HK-2 (cell line): Measurements from ENCODE around the gene SYCE3.
A peak's percentile ranks its signal among the peaks of the same experiment; 100 is the strongest.

ENCODE experiments used
- DNase-seq: peaks from one replicate; pipeline ENCODE4 v3.0.0-alpha.2; 2018; ENCODE audit not compliant: unreplicated experiment

SYCE3 gene

DNA sequence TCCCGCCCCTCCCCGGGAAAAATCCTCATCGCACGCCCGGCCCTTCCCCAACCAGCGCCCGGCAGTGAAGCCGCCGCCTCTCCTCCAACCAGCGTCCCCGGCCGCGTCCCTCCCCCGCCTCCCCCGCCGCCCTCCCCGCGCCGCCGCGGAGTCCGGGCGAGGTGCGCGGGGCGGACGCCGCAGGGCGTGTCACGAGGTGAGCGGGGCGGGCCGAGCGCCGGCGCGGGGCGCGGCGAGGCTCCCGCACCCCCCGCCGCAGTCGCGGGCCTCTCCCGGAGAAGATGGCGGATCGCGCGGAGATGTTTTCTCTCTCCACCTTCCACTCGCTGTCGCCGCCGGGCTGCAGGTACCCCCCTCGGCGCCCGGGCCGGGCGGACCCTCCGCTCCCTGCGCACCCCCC, 37.8 kb upstream of the SYCE3 start, which contains the start of gene MAPK8IP2:
TSS of gene MAPK8IP2 (plus strand) at position 256 of the 400 bp plus-strand sequence. CDS start at position 282, 26 bp downstream.
- DNase-seq, result no peak

DNA sequence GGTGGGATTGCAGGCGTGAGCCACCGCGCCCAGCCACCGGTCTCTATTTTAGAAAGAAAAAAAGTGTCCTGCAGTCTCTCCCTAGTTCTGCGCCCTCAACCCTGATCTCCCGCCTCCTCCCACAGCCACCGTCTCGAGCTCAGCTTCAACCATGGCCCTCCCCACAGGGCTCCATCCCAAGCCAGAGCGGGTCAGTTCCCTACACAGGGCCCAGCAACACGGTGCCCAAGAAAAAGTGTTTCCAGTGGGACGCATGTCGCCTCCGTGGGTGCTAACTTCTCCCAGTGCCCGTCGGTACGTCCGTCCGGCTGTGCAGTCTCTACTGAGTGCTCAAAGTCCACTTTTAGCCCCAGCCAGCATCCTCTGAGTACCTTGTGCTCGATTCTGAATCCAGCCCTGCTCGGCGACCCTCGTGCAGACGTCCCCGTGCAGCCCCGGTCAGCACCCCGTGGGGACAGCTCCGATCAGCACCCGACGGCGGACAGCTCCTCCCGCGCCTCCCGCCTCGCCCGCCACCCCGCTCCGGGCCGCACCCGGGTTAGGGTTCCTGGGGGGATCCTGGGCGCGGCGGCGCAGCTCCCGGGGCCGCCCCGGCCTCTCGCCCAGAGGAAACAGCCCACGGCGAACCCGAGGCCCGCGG, 37.2 kb upstream of the SYCE3 start:
- DNase-seq, result peak; percentile 68

DNA sequence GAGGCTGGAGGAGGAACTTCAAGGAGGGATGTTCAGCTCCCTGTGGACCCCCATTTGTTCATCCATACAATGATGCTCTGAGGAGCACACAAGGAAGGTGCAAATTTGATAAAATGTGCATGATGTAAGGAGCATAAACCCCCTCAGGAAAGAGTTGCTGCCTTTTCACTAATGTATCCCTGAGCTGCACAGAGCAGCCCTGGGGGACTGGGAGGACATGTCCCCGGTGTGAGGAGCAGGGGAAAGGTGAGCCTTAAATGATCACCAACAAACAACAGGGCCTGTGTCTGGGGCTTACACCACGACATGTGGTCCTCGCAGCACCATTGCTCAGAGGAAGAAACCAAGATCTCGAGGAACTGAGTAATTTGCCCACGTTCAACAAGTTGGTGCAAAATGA, 34.4 kb upstream of the SYCE3 start:
- no peak for DNase-seq

DNA sequence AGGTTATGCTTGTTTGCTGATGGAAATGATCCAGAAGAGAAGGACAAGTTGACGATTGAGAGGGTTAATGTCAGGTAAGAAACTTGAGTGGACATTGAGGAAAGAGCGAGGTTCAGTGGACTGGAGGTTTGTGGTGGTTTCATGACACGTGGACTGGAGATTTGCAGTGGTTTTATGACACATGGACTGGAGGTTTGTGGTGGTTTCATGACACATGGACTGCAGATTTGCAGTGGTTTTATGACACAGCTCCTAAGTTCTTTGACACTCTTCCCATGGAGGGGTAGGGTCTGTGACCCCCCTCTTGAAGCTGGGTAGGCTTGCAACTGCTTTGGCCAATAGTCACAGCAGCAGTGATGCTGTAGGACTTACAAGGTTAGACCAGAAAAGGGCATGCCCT, 32.5 kb upstream of the SYCE3 start:
- DNase-seq, result peak; percentile 27

DNA sequence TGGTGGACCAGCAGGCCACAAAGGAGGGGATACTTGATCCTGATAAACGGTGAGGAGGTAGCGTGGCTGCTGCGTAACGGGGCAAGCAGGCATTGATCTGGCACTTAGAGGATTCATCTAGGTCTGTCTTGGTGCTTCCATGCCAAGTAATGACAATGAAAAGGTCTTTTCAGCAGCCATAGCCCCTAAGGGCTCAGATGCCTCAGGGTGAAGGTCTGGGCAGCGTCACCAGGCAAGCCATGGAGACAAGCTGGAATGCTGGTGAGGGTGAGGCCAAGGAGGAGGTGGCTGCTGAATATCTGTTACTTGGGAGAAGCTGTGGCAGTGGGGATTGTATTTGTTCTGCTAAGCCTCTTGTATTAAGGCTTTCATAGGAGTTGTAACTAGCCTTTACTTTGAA, 24.7 kb upstream of the SYCE3 start:
- no peak for DNase-seq

DNA sequence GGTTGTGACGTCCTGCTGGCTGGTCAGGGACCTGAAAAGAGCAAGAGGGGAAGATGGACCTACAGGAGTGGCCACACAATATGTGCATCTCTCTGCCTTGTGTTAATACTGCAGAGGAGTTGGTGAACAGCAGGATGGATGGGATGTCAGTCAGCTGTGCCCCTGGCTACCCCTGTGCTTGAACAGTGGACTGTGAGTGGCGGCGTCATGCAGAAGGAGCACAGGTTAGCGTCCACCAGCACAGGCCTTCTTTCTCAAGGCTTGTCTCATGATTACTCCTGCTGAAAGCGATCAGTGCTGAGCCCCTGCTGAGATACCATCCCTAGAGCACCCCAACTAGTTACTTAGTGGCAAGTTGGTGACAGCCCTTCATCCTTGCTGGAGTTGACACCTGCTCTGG, 23.7 kb upstream of the SYCE3 start:
- no peak for DNase-seq

DNA sequence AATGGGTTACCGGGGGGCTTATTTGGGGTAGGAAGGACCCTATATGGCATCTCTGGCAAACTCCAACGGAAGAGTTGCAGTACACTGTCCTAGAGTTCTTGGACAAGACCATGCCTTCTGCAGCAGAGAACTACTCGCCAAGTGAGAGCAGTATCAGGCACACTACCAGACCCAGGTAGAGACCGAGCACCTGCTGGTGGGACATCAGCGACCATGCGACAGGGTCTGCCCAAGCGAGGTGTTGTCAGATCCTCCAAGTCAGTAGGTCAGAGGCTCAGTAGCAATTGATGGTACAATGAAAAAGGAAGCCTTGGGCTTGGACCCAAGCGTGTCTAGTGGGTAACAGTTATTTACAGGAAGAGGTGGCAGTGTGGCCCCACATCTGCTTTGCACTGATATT, 23.1 kb upstream of the SYCE3 start:
- DNase-seq, result no peak

DNA sequence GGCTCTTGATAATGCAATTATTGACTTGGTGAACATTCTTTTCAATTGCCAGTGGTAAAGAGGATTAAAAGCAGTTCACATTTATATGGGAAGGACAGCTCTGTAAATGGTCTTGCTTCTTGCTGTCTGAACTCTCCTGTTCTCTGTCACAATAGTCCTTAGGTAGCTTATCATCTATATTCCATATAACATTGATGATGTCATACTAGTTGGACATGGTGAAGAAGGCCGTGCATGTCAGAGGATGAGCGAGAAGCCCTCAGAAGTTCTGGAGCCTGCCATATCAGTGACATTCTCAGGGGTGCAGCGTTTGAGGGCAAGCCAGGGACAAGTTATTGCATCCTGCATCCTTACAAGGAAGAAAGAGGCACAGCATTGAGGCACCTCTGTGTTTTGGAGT, 22.5 kb upstream of the SYCE3 start:
- DNase-seq, result no peak

DNA sequence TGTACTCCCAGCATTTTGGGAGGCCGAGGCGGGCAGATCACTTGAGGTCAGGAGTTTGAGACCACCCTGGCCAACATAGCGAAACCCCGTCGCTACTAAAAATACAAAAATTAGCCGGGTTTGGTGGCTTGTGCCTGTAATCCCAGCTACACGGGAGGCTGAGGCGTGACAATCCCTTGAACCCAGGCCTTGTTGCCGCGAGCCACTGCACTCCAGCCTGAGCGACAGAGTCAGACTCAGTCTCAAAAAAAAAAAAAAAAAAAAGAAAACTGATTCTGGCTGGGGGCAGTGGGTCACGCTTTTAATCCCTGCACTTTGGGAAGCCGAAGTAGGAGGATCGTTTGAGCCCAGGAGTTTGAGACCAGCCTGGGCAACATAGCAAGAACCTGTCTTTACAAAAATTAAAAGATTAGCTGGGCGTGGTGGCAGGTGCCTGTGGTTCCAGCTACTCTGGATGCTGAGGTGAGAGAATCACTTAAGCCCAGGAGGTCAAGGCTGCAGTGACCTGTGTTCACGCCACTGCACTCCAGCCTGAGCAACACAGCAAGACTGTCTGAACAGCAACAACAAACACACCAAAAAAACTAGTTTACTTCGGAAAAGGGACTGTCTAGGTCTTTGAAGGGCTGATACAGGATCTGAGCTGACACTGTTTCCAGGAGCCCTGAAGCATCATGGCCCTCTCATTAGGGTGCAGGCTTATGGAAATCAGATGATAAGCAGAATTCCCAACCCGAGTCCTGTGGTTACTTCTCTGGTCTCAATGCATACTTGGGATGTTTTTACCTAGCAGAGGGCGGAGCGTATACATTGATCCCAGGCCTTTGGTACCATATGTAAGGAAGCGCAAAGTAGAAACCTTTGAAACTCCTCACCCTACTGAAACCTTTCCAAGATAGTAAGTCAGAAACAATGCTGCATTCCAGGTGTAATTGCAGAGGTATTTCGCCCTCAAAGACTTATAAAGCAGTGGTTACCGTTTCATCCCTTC, 21.7 kb upstream of the SYCE3 start:
- DNase-seq, result no peak

DNA sequence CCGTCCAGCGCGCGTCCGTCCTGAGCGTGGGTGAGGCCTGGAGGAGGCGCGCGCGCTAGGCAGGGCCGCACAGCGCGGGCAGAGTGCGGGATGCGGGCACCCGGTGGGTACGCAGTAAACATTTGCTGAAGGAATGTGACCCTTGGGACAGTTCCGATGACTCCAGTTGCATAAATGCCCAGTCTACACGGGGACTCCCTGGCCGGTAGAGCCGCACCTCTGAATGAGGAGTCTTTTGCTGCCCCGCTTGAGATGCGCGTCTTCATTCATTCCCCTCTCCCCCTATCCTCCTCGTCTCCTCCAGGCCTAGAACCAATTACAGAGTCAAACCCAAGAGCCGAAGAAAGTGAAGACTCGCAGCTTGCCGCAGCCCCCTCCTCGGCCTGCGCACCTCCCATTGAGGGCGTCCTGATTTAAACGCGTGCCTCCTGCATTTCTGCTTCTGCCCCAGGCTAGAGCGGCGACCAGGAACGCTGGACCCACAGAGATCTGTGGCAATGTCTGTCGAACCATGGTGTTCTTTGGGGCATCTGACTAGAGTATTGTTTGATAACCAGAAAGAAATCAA, 20.7 kb upstream of the SYCE3 start:
- no peak for DNase-seq

DNA sequence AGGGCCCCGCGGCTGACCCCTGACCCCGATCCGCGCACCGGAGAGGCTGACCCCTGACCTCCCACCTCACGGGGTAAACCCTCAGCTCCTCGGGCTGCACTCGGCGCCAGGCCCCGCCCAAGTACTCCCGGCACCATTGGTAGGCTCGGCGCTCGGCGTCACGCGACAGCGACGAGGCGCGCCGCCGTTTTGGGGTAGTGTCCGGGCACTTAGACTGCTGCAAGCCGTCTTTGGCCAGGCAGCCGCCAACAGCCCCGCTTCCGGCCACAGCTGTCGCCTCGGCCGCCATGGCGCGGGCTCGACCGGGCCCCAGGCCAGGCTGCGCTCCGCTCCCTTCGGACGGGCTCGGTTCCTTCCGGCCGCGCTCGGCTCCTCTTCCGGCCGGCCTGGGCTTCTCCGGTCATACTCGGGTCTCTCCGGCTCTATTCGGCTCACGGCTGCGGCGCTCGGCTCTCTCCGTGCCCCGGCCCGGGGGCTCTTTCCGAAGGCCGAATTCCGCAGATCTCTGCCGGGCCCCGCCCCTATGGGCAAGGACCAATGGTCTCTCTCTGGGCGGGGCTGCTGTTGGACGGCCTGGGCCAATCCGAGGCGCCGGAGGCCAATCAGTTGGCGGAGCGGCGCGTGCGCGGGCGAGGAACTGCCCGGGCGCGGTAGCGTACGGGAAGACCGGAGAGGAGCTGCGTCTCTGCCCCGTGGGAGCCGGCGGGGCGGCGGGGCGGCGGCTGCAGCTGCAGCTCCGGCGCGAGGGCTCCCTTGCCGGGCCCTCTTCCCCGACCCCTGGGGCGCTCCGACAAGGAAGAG, 20.0 kb upstream of the SYCE3 start, which contains the start of gene CHKB:
TSS of gene CHKB (minus strand) at position 357 of the 801 bp plus-strand sequence. CDS start at position 289, 68 bp downstream.
- DNase-seq, result peak; percentile 97

DNA sequence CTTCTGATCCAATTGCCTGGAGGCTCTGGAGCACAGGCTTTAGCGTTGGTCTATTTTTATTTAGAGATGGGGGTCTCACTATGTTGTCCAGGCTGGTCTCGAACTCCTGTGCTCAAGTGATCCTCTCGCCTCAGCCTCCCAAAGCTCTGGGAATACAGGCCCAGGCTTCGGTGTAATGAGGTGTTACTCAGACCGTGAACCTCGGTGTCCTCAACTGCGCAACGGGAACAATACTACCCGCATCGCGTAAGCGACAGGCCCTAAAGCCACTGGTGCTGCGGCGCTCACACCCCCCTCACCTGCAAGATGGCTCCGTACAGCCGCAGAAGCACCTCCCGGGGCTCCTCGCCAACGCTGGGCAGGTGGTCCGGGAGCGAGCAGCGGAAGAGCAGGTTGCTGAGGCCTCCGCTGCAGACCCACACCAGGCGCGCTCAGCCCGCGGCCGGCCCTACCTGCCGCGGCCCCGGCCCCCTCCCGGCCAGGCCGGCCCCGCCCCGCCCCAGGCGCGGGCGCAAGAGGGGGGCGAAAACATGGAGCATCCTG, 19.3 kb upstream of the SYCE3 start:
- no peak for DNase-seq

DNA sequence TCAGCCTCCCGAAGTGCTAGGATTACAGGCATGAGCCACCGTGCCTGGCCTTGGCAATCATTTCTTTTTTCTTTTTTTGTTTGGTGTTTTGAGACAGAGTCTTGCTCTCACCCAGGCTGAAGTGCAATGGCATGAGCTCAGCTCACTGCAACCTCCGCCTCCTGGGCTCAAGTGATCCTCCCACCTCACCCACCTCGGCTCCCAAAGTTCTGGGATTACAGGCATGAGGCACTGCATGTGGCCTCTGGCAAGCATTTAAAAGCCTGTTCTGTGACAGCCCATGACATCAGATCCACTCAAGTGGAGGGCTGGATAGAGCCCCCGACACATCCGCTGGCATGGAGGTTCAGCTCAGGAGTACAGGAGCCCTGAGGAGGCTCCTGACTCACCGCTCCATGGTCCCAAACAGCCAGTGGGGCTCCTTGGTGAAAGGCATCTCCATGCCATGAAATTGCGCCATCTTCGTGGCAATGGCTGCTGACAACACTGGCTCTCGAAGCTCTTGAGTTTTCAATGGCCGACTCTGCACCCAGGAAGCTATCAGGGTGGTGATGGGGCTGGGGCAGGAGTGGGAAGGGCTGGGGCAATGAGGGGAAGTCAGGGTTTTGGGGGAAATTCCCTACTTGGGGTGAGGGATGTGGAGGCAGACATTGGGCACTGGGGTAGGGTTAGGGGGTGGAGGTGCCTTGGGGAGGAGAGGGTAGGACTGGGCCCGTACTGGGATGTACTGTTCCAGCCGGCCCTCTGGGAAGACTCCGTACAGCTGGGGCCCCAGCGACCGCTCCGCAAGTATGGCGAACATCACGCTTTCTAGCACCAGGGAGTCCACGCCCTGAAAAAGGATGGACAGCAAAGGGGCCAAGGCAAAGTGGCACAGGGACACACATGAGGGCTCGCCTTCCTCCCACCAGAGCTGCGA, 18.6 kb upstream of the SYCE3 start:
- DNase-seq, result no peak

DNA sequence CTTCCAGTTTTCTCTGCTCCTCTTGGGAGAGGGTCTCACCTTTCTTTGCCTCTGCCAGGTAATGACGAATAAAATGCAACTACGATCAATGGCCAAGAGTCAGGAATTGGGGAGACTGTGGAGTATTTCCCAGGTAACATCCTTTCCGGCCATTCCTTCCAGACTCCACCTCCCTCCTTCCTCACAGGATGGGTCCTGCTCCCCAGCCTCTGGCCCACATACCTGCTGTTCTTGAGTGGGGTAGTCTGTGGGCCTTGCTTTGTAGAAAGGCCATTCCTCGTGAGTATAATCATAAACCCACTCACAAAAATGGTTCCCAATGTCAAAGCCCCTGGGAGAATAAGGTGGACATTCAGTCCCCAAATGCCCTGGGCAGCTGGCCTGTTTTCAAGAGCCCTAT, 17.0 kb upstream of the SYCE3 start:
- no peak for DNase-seq

DNA sequence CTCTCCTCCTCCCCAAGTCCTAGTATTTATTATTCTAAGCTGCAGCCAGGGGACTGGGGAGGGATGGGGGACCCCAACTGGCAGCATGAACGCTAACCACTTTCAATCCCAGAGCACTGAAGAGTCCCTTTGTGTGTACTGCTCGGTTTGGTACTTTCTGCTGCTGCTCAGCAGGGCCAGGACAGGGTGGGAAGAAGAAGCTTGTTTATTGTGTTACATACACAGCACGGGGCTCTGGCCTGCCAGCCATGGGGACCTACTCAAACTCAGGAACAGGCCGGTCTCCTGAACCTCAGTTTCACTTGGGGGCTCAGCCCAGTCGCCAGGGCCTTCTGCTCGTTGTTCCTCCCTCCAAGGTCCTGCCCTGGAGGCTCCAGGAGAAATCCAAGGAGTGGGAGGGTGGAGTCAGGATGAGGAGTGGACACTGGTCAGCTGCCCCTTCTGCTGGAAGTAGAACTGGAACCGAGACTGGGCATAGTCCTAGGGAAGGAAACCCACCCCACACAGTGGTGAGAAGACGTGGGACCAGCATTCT, 16.1 kb upstream of the SYCE3 start:
- DNase-seq, result no peak

DNA sequence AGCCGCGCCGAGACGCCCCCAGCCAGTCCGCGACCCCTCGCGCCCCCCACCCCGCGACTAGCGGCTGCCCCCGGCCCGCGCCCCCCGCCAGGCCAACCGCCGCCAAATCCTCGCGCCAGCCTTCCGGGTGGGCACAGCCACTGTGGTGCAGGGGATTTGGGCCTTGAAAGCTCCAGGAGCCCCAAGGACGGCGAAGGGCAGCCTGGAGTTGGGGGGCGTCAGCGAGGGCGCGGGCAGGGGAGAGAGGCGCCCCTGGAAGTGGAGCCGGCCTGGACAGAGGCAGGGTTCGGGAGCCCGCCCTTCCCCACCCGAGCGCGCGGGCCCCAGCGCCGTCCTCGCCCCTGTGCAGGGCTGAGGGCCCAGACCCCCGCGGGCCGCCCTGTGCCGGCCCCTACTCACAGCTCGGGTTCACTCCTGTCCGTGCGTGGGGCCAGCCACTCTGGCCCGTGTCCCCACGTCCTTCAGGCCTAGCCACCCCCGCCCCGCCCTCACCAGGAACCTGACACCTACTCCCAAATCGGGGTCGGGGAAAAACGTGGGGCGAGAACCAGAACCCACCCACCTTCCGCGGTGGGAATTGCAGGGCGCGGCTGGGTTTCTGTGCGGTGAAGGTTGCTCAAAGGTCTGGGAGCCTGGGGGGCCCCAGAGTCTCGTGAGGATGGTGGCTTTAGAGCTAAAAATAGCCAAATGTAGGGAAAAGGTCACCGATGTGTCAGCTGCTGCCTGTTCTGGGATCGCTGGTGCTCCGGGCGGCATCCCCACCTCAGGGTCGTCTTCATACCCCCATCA, 15.5 kb upstream of the SYCE3 start, which contains the start of gene CPT1B:
TSS of gene CPT1B (minus strand) at position 441 of the 789 bp plus-strand sequence. CDS start 512 bp downstream, outside the sequence.
- no peak for DNase-seq

DNA sequence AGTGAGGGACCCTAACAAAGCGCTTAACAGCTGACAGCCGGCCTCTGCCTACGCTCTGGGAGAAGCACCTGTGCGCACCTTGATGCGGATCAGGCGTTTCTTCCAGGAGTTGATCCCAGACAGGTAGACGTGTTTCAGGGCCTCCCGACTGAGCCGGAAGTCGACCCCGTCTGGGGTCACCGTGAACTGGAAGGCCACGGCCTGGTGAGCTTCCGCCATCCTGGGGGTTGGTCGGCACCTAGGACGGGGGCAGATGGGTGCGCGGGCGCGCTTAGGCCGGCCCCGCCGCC, 14.9 kb upstream of the SYCE3 start:
- no peak for DNase-seq

DNA sequence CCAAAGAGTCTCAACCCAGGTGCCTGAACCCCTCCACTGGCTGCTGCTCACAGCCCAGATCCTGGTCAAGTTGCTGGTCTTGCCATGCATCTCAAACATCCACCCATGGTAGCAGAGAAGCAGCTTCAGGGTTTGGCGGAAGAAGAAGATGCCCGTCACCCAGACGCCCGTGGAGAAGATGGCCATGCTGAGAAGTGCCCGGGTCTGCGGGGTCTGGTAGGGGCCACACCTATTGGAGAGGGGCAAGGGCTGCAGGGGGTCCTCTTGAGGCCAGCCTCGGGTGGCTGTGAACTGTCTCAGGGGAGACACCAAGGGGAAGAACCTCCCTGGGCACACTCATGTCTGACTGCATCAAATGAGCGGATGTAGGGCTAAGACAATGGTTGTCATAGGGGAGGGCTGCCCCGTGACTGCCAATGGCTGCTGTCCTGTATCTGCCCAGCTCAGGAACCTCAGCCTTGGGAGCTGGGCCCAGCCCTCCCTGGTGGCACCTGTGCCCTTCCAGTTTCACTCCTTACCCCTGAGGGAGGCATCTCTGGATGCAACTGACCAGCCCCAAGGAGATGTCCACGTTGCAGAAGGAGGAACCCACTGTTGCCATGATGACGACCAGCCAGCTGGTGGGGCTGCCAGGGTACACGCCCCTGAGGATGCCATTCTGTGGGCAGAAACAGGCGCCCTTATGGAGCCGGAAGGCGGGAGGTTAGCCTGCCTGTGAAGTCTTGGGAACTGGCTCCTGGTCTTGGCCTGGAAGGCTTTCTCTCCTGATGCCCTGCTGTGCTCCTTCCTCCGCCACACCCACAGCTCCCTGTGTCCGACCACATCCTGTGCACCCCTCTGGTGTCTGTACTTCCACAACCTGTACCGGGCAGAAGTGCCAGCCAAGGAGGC, 14.3 kb upstream of the SYCE3 start:
- DNase-seq, result no peak
